Kidney (tissue), 14 donors: ENCODE measurements around the gene APOL1. TPM values are rescaled to one million over a fixed set of nuclear protein-coding genes. Genes with fewer than 3 reads are reported as not detected.
A peak's percentile ranks its signal among the peaks of the same experiment; 100 is the strongest.

Experiments
- DNase-seq, 5 donors: peaks; one replicate each; pipeline ENCODE4 v3.0.0-alpha.2; 2013 to 2020
- FAIRE-seq: peaks from 2 replicates; lab custom pipeline; 2012; peaks lifted over from hg19 to GRCh38; lab: Jason Lieb, UNC
- H3K27ac ChIP-seq, 2 donors: one replicate each; pipeline ENCODE4 v1.7.0; 2013; ENCODE audit warnings: low read depth in 2 of 2, low read length in 2 of 2, inconsistent platforms in 1 of 2
- H3K27me3 ChIP-seq: one replicate; pipeline ENCODE4 v1.7.1; 2013; ENCODE audit warnings: low read length, inconsistent platforms; ENCODE audit not compliant: control insufficient read depth, insufficient read depth
- H3K36me3 ChIP-seq, 3 donors: one replicate each; pipeline versions ENCODE4 v1.7.0 to v1.7.1; 2013; ENCODE audit warnings: low read length in 3 of 3, control low read depth in 1 of 3, inconsistent platforms in 1 of 3; ENCODE audit not compliant: insufficient read depth in 3 of 3, control insufficient read depth in 2 of 3
- H3K4me1 ChIP-seq, 3 donors: one replicate each; pipeline versions ENCODE4 v1.7.0 to v1.7.1; 2013; ENCODE audit warnings: low read length in 3 of 3, inconsistent platforms in 1 of 3, low read depth in 1 of 3; ENCODE audit not compliant: control insufficient read depth in 2 of 3, insufficient read depth in 2 of 3
- H3K4me3 ChIP-seq, 3 donors: one replicate each; pipeline versions ENCODE4 v1.7.0 to v1.8.1; 2013; ENCODE audit warnings: low read length in 3 of 3, control low read depth in 1 of 3, inconsistent platforms in 1 of 3
- H3K9ac ChIP-seq, 3 donors: one replicate each; pipeline versions ENCODE4 v1.7.0 to v1.7.1; 2013; ENCODE audit warnings: low read length in 3 of 3, control low read depth in 1 of 3, inconsistent platforms in 1 of 3
- H3K9me3 ChIP-seq, 3 donors: one replicate each; pipeline versions ENCODE4 v1.7.0 to v1.7.1; 2013; ENCODE audit warnings: low read length in 3 of 3, control low read depth in 1 of 3, inconsistent platforms in 1 of 3; ENCODE audit not compliant: control insufficient read depth in 2 of 3, insufficient read depth in 1 of 3
- intact Hi-C: fragments of 100-400 bp; cut with DNase I; formaldehyde crosslinking; loops from one replicate; pipeline ENCODE4 v1.11.1; 2022
- polyA plus RNA-seq: library from polyadenylated mRNA; stranded (reverse); fragments of 350-450 nt; fragmentation: Illumina TruSeq; extraction: RNeasy Lipid Tissue Mini Kit (QIAGEN cat#74804); gene quantifications from one replicate; pipeline ENCODE4 v1.2.3, GENCODE V29; 2014; ENCODE audit warnings: low read depth, low replicate concordance; ENCODE audit not compliant: insufficient read depth
- total RNA-seq: library from RNA; stranded (reverse); fragmentation: NEBNext Ultra II Directional; extraction: Animal tissue kit (Norgen Biotek cat#: 25700); gene quantifications from one replicate; pipeline ENCODE4 v1.2.1, GENCODE V29; 2021
- TF ChIP-seq, protein P1 (sequence below): IDR thresholded peaks from 3 replicates; pipeline ENCODE4 v1.5.1; 2012; ENCODE audit warnings: mild to moderate bottlenecking, moderate library complexity, borderline replicate concordance; ENCODE audit not compliant: insufficient read depth; ENCODE audit errors: extremely low read depth
- donor health status: control.
- donor health status: control.
- donor health status: control.
- donor health status: control.
- donor health status: control.
- donor health status: DM: yes; HTN: yes; CAD: no.
- donor health status: Normal renal cell carcinoma (clear cell type).

APOL1 gene
- total and polyA plus RNA-seq, 2 donors from 2014 or later = 51.8 to 160 TPM

GRCh38 chr22:36284171-36284571 is 31.2 kb downstream of the APOL1 start:
- intact Hi-C loops = no loop called here
- TF ChIP-seq, protein P1, sequence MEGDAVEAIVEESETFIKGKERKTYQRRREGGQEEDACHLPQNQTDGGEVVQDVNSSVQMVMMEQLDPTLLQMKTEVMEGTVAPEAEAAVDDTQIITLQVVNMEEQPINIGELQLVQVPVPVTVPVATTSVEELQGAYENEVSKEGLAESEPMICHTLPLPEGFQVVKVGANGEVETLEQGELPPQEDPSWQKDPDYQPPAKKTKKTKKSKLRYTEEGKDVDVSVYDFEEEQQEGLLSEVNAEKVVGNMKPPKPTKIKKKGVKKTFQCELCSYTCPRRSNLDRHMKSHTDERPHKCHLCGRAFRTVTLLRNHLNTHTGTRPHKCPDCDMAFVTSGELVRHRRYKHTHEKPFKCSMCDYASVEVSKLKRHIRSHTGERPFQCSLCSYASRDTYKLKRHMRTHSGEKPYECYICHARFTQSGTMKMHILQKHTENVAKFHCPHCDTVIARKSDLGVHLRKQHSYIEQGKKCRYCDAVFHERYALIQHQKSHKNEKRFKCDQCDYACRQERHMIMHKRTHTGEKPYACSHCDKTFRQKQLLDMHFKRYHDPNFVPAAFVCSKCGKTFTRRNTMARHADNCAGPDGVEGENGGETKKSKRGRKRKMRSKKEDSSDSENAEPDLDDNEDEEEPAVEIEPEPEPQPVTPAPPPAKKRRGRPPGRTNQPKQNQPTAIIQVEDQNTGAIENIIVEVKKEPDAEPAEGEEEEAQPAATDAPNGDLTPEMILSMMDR = no peak
- Histone ChIP-seq H3K4me3 (no peak overlapping the region), H3K9ac (no peak overlapping the region), H3K9me3 (no peaks in the 10 kb centered on the region), H3K36me3 (peaks cover 2 to 60% (median 52%) of the 10 kb centered on the region in 3 donors), H3K4me1 (no peaks in the 10 kb centered on the region), H3K27me3 (no peaks in the 10 kb centered on the region), H3K27ac (no peak overlapping the region)
- FAIRE-seq (no peak), DNase-seq (no peak)

- no peak overlapping the region for H3K27ac ChIP-seq
- H3K4me1 ChIP-seq = no peaks in the 10 kb centered on the region
- peaks cover 2 to 68% (median 59%) of the 10 kb centered on the region in 3 donors for H3K36me3 ChIP-seq
- DNase-seq (no peak), FAIRE-seq (no peak)
- H3K9ac ChIP-seq = no peak overlapping the region
- H3K27me3 ChIP-seq = no peaks in the 10 kb centered on the region
- no peaks in the 10 kb centered on the region for H3K9me3 ChIP-seq
- TF ChIP-seq, protein P1 = no peak
- intact Hi-C loops = no loop called here
- H3K4me3 ChIP-seq = no peak overlapping the region
These were observed 32.1 kb downstream of the APOL1 start for GRCh38 chr22:36285017-36285416.

- TF ChIP-seq, protein P1 = no peak
- intact Hi-C loops = no loop called here
- FAIRE-seq = no peak
These were observed 32.6 kb downstream of the APOL1 start for GRCh38 chr22:36285545-36285944.

More at GRCh38 chr22:36285545-36285944, 32.6 kb downstream of the APOL1 start:
- H3K9me3 ChIP-seq = no peaks in the 10 kb centered on the region
- H3K4me1 ChIP-seq = no peaks in the 10 kb centered on the region
- H3K9ac ChIP-seq = no peak overlapping the region
- no peaks in the 10 kb centered on the region for H3K27me3 ChIP-seq
- peaks cover 2 to 68% (median 59%) of the 10 kb centered on the region in 3 donors for H3K36me3 ChIP-seq
- H3K4me3 ChIP-seq = no peak overlapping the region
- DNase-seq = peak in 1 of 5 donors; percentile 67
- no peak overlapping the region for H3K27ac ChIP-seq
